Measurements from ENCODE around the gene B9D2.

Gene B9D2

DNA sequence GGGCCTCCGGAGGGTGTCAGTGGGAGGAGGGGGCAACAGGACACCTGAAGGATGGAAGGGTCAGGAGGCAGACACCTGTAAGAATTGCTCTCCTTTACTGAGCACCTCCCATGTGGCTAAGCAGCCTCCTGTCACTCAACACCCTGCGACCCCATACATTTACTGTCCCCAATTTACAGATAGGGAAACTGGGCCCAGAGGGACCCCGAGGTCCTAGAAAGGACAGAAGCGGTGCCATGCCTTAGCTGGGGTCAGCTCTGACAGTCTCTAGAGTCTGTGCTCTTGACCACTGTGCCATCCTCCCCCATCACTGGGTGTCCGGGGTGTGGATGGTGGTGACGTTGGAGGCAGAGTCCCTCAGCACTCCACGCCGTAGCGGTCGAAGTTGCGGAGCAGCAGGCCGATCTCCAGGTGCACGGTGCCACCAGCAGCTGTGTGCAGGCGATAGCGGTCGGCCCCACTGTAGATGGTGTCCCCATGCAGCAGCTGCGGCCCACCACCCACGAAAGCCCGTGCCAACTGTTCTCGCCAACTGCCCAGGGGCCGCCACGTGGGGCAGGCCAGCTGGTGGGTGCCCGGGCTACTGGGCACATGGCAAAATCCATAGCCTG lies 9.5 kb downstream of the B9D2 start:
- ATAC-seq = no peak
- TF ChIP-seq CSRNP3 (CRISPR knock-in tag; IDR thresholded peaks at IDR 0.05) (no peak), ZC3H10 (CRISPR knock-in tag; IDR thresholded peaks at IDR 0.05) (no peak), BACH2 (CRISPR knock-in tag; IDR thresholded peaks at IDR 0.05; ENCODE audit: borderline replicate concordance) (no peak), GLIS3 (CRISPR knock-in tag; IDR thresholded peaks at IDR 0.05) (no peak), RARB (CRISPR knock-in tag; IDR thresholded peaks at IDR 0.05) (no peak), ARNTL (CRISPR knock-in tag; IDR thresholded peaks at IDR 0.05; ENCODE audit: borderline replicate concordance, low read depth) (no peak), ZNF565 (CRISPR knock-in tag; conservative IDR thresholded peaks at IDR 0.05; ENCODE audit: low read depth) (no peak)
- TF ChIP-seq, protein P1, sequence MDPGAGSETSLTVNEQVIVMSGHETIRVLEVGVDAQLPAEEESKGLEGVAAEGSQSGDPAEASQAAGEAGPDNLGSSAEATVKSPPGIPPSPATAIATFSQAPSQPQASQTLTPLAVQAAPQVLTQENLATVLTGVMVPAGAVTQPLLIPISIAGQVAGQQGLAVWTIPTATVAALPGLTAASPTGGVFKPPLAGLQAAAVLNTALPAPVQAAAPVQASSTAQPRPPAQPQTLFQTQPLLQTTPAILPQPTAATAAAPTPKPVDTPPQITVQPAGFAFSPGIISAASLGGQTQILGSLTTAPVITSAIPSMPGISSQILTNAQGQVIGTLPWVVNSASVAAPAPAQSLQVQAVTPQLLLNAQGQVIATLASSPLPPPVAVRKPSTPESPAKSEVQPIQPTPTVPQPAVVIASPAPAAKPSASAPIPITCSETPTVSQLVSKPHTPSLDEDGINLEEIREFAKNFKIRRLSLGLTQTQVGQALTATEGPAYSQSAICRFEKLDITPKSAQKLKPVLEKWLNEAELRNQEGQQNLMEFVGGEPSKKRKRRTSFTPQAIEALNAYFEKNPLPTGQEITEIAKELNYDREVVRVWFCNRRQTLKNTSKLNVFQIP (CRISPR knock-in tag; IDR thresholded peaks at IDR 0.05; ENCODE audit: borderline replicate concordance, low read depth) = no peak
- TF ChIP-seq, protein P2, sequence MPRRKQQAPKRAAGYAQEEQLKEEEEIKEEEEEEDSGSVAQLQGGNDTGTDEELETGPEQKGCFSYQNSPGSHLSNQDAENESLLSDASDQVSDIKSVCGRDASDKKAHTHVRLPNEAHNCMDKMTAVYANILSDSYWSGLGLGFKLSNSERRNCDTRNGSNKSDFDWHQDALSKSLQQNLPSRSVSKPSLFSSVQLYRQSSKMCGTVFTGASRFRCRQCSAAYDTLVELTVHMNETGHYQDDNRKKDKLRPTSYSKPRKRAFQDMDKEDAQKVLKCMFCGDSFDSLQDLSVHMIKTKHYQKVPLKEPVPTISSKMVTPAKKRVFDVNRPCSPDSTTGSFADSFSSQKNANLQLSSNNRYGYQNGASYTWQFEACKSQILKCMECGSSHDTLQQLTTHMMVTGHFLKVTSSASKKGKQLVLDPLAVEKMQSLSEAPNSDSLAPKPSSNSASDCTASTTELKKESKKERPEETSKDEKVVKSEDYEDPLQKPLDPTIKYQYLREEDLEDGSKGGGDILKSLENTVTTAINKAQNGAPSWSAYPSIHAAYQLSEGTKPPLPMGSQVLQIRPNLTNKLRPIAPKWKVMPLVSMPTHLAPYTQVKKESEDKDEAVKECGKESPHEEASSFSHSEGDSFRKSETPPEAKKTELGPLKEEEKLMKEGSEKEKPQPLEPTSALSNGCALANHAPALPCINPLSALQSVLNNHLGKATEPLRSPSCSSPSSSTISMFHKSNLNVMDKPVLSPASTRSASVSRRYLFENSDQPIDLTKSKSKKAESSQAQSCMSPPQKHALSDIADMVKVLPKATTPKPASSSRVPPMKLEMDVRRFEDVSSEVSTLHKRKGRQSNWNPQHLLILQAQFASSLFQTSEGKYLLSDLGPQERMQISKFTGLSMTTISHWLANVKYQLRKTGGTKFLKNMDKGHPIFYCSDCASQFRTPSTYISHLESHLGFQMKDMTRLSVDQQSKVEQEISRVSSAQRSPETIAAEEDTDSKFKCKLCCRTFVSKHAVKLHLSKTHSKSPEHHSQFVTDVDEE (CRISPR knock-in tag; IDR thresholded peaks at IDR 0.05) = no peak

DNA sequence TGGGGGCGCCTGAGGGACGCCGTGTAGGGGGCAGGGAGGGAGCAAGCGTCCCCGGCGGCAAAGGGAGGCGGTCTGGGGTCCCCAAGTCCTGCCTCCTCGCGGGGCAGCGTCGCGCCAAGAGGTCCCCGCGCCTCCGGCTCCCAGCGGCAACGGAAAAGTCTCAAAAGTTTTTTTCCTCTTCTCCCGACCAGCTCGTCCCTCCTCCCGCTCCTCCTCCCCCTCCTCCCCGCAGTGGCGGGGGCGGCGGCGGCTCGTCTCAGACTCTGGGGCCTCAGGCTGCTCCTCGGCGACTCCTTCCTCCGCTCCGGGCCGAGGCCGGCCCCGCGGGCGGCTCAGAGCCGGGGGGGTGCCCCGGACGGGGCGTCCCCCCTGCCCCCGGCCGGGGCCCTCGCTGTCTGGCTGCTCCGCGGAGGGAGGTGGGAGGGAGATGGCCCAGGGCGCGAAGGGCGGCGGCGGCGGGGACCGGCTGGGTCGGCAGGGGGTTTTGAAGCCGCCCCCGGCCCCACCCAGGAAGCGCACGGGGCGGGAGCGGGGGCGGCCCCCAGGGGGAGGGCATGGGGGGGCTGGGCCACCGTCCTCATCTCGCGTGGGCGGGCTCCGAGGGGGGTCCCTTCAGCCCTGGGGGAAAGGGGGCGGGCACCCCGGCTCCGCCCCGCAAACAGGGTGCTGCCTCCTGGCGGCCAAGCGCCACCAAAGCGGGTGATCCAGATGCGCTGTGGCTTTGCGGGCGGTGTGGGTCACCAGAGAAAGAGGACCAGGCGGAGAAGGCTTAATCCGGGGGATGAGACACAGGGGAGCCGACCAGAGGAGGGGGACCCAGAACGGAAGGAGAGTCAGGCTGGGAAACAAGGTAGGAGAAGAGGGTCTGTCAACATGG lies 10.2 kb downstream of the B9D2 start, which contains the start of gene TGFB1:
Gene TGFB1, minus strand, starts transcription at position 457 of the 877 bp plus-strand sequence. CDS start 878 bp downstream, outside the sequence.
- peak; percentile 61 for ATAC-seq
- TF ChIP-seq, protein P3, sequence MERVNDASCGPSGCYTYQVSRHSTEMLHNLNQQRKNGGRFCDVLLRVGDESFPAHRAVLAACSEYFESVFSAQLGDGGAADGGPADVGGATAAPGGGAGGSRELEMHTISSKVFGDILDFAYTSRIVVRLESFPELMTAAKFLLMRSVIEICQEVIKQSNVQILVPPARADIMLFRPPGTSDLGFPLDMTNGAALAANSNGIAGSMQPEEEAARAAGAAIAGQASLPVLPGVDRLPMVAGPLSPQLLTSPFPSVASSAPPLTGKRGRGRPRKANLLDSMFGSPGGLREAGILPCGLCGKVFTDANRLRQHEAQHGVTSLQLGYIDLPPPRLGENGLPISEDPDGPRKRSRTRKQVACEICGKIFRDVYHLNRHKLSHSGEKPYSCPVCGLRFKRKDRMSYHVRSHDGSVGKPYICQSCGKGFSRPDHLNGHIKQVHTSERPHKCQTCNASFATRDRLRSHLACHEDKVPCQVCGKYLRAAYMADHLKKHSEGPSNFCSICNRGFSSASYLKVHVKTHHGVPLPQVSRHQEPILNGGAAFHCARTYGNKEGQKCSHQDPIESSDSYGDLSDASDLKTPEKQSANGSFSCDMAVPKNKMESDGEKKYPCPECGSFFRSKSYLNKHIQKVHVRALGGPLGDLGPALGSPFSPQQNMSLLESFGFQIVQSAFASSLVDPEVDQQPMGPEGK (CRISPR knock-in tag; IDR thresholded peaks at IDR 0.05; ENCODE audit: borderline replicate concordance) = peak; percentile 40; the same call in 1 of the 2 replicates
- TF ChIP-seq ARNTL (CRISPR knock-in tag; IDR thresholded peaks at IDR 0.05; ENCODE audit: borderline replicate concordance, low read depth) = no peak

- no peak for TF ChIP-seq TOX (CRISPR knock-in tag; IDR thresholded peaks at IDR 0.05; ENCODE audit: borderline replicate concordance)
- no peak for TF ChIP-seq BACH2 (CRISPR knock-in tag; IDR thresholded peaks at IDR 0.05; ENCODE audit: borderline replicate concordance)
- no peak for TF ChIP-seq GLIS3 (CRISPR knock-in tag; IDR thresholded peaks at IDR 0.05)
- no peak for TF ChIP-seq OSR1 (CRISPR knock-in tag; IDR thresholded peaks at IDR 0.05)
- TF ChIP-seq ESRRG (CRISPR knock-in tag; IDR thresholded peaks at IDR 0.05) = no peak
- no peak for TF ChIP-seq ZNF70 (CRISPR knock-in tag; IDR thresholded peaks at IDR 0.05)
- no peak for TF ChIP-seq PPARA (CRISPR knock-in tag; IDR thresholded peaks at IDR 0.05; ENCODE audit: borderline replicate concordance)
- TF ChIP-seq, protein P3 (CRISPR knock-in tag; IDR thresholded peaks at IDR 0.05; ENCODE audit: borderline replicate concordance) = no peak
- TF ChIP-seq ZC3H10 (CRISPR knock-in tag; IDR thresholded peaks at IDR 0.05) = no peak
- TF ChIP-seq RARB (CRISPR knock-in tag; IDR thresholded peaks at IDR 0.05) = no peak
- TF ChIP-seq ZFP3 (CRISPR knock-in tag; IDR thresholded peaks at IDR 0.05) = no peak
- no peak for TF ChIP-seq CREB5 (CRISPR knock-in tag; IDR thresholded peaks at IDR 0.05; ENCODE audit: low read depth)
- TF ChIP-seq CSDC2 (CRISPR knock-in tag; IDR thresholded peaks at IDR 0.05) = no peak
- no peak for TF ChIP-seq ARNTL (CRISPR knock-in tag; IDR thresholded peaks at IDR 0.05; ENCODE audit: borderline replicate concordance, low read depth)
- peak; percentile 58 for ATAC-seq
Observed at GRCh38 chr19:41352609-41353465, 11.1 kb downstream of the B9D2 start.

All from SK-N-SH treated with all-trans-retinoic acid at 6 μM for 48 hours (cell line).